Gastrocnemius medialis (tissue), 4 donors: Measurements from ENCODE around the gene IFFO2.

Experiments
- CTCF ChIP-seq, 5 experiments: fragments of 450-650 bp in 3 of 5; fragments of 200-600 bp in 2 of 5; sonication (generic) in 2 of 5; IDR thresholded peaks in 4 of 5; conservative IDR thresholded peaks in 1 of 5; 1 replicate in 4 of 5; 2 replicates in 1 of 5; pipeline ENCODE4 v1.5.1; 2016 to 2019; ENCODE audit warnings: antibody characterized with exemption in 5 of 5, mild to moderate bottlenecking in 3 of 5, moderate library complexity in 3 of 5
- POLR2A ChIP-seq, 2 donors: fragments of 450-650 bp; IDR thresholded peaks; one replicate each; pipeline ENCODE4 v1.6.1; 2017; ENCODE audit warnings: antibody characterized with exemption in 2 of 2, mild to moderate bottlenecking in 2 of 2, moderate library complexity in 2 of 2

GRCh38 chr1:18920931-18921330 lies 35.5 kb downstream of the IFFO2 start:
- TF ChIP-seq CTCF (IDR thresholded peaks at IDR 0.05 in 4 of 5, conservative IDR thresholded peaks at IDR 0.05 in 1 of 5): no peak
- no peak for TF ChIP-seq POLR2A (IDR thresholded peaks at IDR 0.05)
